GM10266 (cell line): ENCODE results near the gene LDLRAD4.

Source experiments
- DNase-seq: peaks from one replicate; pipeline ENCODE4 v3.0.0; 2012; ENCODE audit errors: extremely low spot score
- CTCF ChIP-seq: IDR thresholded peaks from 2 replicates; pipeline ENCODE4 v1.5.1; 2012; ENCODE audit warnings: mild to moderate bottlenecking, low read depth; ENCODE audit not compliant: control insufficient read depth, insufficient read depth; ENCODE audit errors: missing control alignments

LDLRAD4 gene

GRCh38 chr18:13262839-13263691 is 44.5 kb downstream of the LDLRAD4 start:
- no peak for TF ChIP-seq CTCF

GRCh38 chr18:13264091-13265007 is 45.8 kb downstream of the LDLRAD4 start:
- DNase-seq: no peak
- TF ChIP-seq CTCF: no peak

More at GRCh38 chr18:13262839-13263691, 44.5 kb downstream of the LDLRAD4 start:
- DNase-seq: no peak

- TF ChIP-seq CTCF: no peak
- DNase-seq: no peak
These were observed 46.7 kb downstream of the LDLRAD4 start for GRCh38 chr18:13265008-13265910.

- DNase-seq: no peak
- no peak for TF ChIP-seq CTCF
These were observed 47.3 kb downstream of the LDLRAD4 start for GRCh38 chr18:13265911-13266217.

GRCh38 chr18:13266218-13267100 is 47.9 kb downstream of the LDLRAD4 start:
- TF ChIP-seq CTCF: no peak
- no peak for DNase-seq

- DNase-seq: no peak
- TF ChIP-seq CTCF: no peak
These were observed 48.9 kb downstream of the LDLRAD4 start for GRCh38 chr18:13267431-13267873.
